Hematopoietic multipotent progenitor cell (in vitro differentiated cells): ENCODE measurements around the gene RASAL2. TPM values are rescaled to one million over a fixed set of nuclear protein-coding genes. Genes with fewer than 3 reads are reported as not detected.
"Not testable (repeated sequence)": the region's sequence is repeated elsewhere in the genome, so short reads cannot be mapped to it uniquely, and the experiment has no call there.

ENCODE experiments used
- DNase-seq, 3 donors: peaks; one replicate each; pipeline ENCODE4 v3.0.0-alpha.2; 2011 to 2015; ENCODE audit warnings: low read depth in 2 of 3, low spot score in 2 of 3
- total RNA-seq: library from RNA; depleted of rRNA; stranded (reverse); fragments of >200 nt; gene quantifications from one replicate; pipeline ENCODE4 v1.2.3, GENCODE V29; 2012

The RASAL2 gene
- total RNA-seq, 1 donor: 5.4 TPM

DNA sequence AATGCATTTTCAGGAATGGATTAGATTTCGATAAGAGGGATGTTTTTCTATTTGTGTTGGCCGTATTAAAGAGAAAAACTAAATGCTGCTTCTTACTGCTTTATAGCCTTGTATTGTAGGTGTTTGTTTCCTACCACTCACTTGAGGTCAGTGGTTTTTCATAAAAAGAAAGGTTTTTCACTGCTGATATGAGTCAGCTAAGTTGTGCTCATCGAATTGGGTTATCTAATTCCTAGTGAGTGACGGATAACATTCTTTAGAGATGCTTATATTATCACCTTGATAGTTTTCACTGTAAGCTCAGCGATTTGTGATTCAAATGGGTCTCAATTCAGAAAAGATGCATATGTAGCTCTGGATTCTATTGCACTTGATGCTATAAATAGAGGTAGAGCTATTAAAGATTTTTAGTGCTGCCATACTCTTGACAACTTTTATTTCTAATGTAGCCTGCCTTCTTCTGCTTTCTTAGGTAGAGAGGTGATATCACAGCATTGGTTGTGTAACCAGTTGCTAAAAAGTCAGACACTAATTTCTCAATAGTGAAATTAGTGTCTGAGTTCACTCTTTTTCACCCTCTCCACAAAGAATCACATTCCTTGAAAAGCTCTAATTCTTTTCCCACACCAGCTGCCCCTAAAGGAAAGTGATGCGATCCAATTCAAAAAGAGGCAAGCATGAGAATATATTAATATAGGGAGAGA is 180.0 kb downstream of the RASAL2 start:
- no peak for DNase-seq

- no peak for DNase-seq
Observed at GRCh38 chr1:178275049-178275448, 181.1 kb downstream of the RASAL2 start.

- DNase-seq: peak in 1 of 3 donors; percentile 20
Observed at GRCh38 chr1:178275553-178275952, 181.6 kb downstream of the RASAL2 start.

DNA sequence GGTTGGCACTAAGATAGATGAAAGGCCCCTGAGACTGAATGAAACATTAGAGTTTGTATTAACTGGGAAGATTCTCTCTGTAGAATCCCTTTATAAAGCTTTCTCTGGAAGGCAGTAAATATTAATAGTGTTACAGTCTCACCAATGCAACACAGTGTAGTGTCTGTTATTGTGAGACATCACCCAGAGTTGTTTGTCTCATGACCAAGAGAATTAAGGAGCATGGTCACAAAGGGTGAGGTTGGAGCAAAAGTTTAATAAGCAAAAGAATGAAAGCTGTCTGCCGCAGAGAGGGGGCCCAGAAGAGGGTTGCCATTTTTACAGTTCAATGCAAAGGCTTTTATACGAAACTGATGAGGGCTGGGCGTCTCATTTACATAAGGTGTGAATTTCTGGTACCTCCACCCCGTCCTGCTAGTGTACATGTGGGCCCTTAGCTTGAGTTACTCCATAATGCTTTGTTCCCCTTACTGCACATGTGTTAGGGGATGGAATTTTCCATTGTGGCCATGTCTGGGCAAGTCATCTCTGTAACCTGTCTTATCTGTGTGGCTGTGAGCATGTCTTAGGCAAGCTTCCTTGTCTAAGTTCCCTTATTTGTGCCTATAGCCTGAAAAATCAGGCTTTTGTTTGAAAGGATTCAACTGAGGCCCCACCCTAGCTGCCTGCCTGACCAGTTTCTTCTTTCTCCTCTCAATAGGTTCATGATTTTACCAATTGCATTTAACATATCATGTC is 184.1 kb downstream of the RASAL2 start:
- peak in 1 of 3 donors; percentile 21 for DNase-seq

GRCh38 chr1:178278916-178279686 is 185.2 kb downstream of the RASAL2 start:
- DNase-seq: no peak

DNA sequence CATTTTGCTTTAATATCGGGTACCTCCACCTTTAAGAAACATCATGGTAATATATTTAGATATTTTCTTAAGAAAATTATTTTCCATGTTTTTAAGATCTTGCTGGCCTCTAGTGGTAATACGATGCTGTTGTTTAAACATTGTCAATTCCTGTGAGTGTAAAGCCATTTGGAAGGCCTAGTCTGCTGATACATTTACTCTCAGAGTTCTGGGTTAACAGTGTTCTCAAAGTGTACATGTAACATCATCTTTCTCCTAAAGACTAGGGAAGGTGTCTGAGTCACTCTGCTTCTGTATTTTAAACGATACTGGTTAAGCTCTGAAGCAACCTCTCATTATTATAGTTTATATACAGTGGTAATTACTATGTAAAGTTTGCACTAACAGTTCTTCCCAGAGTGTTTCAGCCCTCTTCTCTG is 189.1 kb downstream of the RASAL2 start:
- peak in 2 of 3 donors; percentile 26 to 63 for DNase-seq

GRCh38 chr1:178283409-178283808 is 189.5 kb downstream of the RASAL2 start:
- peak in 1 of 3 donors; percentile 30 for DNase-seq

GRCh38 chr1:178284058-178284457 is 190.2 kb downstream of the RASAL2 start:
- peak in 1 of 3 donors; percentile 22 for DNase-seq

DNA sequence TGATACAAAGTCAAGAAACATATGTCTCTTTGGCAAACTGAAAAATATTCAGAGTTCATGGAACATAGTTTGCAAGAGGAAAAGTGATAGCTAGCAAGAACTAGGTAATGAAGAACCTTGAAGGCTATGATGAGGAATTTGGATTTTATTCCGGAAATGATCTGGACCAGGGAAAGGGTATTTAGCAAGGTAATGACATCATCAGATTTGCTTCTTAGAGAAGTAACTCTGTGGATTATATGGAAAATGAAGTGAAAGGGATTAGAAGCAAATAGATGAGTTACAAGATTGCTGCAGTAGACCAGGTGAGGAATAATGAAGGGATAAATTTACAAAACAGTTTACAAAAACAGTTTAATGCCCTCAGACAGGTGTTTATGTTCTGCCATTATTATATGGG is 197.3 kb downstream of the RASAL2 start:
- no peak for DNase-seq

GRCh38 chr1:178294654-178295053 is 200.8 kb downstream of the RASAL2 start:
- DNase-seq: no peak

GRCh38 chr1:178300352-178300699 is 206.4 kb downstream of the RASAL2 start:
- DNase-seq: no peak

GRCh38 chr1:178301141-178301540 is 207.2 kb downstream of the RASAL2 start:
- no peak for DNase-seq

GRCh38 chr1:178307264-178307663 is 213.4 kb downstream of the RASAL2 start:
- DNase-seq: no peak

GRCh38 chr1:178308438-178308837 is 214.5 kb downstream of the RASAL2 start:
- DNase-seq: no peak

GRCh38 chr1:178310685-178311105 is 216.8 kb downstream of the RASAL2 start:
- peak in 2 of 3 donors; percentile 56 to 77 for DNase-seq

DNA sequence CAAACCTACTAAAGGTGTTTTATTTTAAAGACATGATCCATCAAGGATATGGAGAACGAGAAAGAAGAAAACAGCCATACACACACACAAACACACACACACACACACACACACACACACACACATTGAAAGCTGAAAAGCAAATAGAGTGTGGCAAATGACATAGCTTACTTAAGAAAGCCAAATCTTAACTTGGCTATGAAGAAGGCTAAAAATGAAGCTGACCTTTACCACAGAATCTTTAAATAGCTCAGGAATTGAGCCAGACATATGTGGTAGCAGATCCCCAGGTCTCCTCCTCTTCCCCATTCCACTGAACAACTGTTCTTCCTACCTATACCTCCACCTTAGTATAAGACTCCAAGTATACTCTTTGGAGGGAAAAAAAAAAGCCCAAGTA is 217.3 kb downstream of the RASAL2 start:
- DNase-seq: no peak

DNA sequence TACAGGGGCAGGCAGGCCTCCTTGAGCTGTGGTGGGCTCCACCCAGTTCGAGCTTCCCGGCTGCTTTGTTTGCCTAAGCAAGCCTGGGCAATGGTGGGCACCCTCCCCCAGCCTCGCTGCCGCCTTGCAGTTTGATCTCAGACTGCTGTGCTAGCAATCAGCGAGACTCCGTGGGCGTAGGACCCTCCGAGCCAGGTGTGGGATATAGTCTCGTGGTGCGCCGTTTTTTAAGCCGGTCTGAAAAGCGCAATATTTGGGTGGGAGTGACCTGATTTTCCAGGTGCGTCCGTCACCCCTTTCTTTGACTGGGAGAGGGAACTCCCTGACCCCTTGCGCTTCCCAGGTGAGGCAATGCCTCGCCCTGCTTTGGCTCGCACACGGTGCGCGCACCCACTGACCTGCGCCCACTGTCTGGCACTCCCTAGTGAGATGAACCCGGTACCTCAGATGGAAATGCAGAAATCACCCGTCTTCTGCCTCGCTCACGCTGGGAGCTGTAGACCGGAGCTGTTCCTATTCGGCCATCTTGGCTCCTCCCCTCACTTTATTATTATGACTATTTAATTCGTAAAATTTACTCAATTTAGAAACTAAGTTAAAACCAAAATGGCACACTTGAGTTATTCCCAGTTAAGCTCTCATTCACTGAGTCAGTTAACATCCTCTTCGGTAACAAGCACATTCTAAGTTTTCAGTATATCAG is 226.5 kb downstream of the RASAL2 start:
- DNase-seq: not testable (repeated sequence)

DNA sequence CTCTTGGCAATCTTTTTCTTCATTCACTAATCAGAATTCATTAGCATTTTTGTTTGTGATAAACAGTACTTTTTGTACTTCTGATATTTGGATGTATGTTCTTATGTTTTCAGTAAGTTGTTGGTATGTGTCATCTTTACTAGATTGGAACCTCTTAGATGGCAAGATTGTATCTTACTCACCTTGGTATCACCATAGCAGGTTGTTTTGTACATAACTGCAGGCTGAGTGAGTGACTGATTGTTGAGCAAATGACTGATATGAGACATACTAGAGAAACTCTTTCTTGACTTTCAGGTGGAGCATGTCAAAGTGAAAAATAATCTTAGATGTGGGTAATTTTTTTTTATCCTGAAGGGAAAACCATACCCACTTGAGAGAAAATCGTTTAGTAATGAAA is 229.2 kb downstream of the RASAL2 start:
- no peak for DNase-seq

- no peak for DNase-seq
Observed at GRCh38 chr1:178324003-178324402, 230.1 kb downstream of the RASAL2 start.

DNA sequence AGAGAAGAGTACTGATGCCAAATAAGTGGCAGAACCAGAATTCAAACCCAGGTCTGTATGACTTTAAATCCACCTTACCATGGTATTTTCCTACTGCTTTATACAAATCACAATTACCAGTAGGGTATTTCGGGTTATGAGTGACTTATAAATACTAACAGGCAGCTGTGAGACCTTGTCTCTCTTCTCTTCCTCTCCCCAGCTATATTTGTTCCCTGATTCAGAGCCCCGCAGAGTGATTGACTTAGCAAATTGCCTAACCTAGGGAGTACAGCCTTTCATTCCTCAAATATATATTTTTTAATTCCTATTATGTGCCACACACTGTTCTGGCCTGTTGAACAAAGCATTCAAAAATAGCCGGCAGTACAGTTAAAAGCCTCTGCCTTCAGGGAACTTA is 234.8 kb downstream of the RASAL2 start:
- no peak for DNase-seq

- DNase-seq: no peak
Observed at GRCh38 chr1:178330153-178330552, 236.2 kb downstream of the RASAL2 start.
